Aorta (tissue), 5 donors: ENCODE results near the gene RPL18. TPM values are rescaled to one million over a fixed set of nuclear protein-coding genes. Genes with fewer than 3 reads are reported as not detected.
A peak's percentile ranks its signal among the peaks of the same experiment; 100 is the strongest.

Experiments used
- ATAC-seq: fragments of 200-7000 bp; cut with Tn5 transposase; one replicate; pipeline ENCODE4 v1.9.1; 2022; ENCODE audit warnings: moderate library complexity; ENCODE audit not compliant: low FRiP score
- DNase-seq, 2 donors: peaks; one replicate each; pipeline ENCODE4 v3.0.0-alpha.2; 2020
- H3K27ac ChIP-seq, 2 donors: one replicate each; pipeline ENCODE4 v1.5.1; 2013; ENCODE audit warnings: low read length in 2 of 2, mild to moderate bottlenecking in 2 of 2, moderate library complexity in 2 of 2, control low read depth in 1 of 2, inconsistent platforms in 1 of 2, low read depth in 1 of 2
- H3K27me3 ChIP-seq, 2 donors: one replicate each; pipeline ENCODE4 v1.6.1; 2013; ENCODE audit warnings: control low read depth in 1 of 2, low read length in 1 of 2, mild to moderate bottlenecking in 1 of 2, moderate library complexity in 1 of 2; ENCODE audit not compliant: insufficient read depth in 2 of 2, control insufficient read depth in 1 of 2
- H3K36me3 ChIP-seq, 2 donors: one replicate each; pipeline ENCODE4 v1.6.1; 2013; ENCODE audit warnings: control low read depth in 1 of 2, low read length in 1 of 2, mild to moderate bottlenecking in 1 of 2; ENCODE audit not compliant: insufficient read depth in 2 of 2, control insufficient read depth in 1 of 2
- H3K4me1 ChIP-seq, 2 donors: one replicate each; pipeline ENCODE4 v1.6.1; 2013; ENCODE audit warnings: low read length in 2 of 2, control low read depth in 1 of 2, mild to moderate bottlenecking in 1 of 2, moderate library complexity in 1 of 2; ENCODE audit not compliant: insufficient read depth in 2 of 2, control insufficient read depth in 1 of 2
- H3K4me3 ChIP-seq, 2 donors: one replicate each; pipeline ENCODE4 v1.5.1; 2013; ENCODE audit warnings: low read length in 2 of 2, control low read depth in 1 of 2, mild to moderate bottlenecking in 1 of 2
- H3K9me3 ChIP-seq: one replicate; pipeline ENCODE4 v1.6.1; 2013; ENCODE audit warnings: mild to moderate bottlenecking, low read length; ENCODE audit not compliant: control insufficient read depth
- WGBS, 2 donors: extraction: QIAGEN DNeasy Blood & Tissue Kit; methylation state at CpG; one replicate each; pipeline ENCODE4 v1.1.7; 2013; 5-methylcytosine and 5-hydroxymethylcytosine counted together
- intact Hi-C, 2 donors: fragments of 100-400 bp; cut with DNase I; formaldehyde crosslinking; loops; one replicate each; pipeline versions ENCODE4 v1.14.2 to v1.15.0; 2022
- polyA plus RNA-seq, 2 donors: library from polyadenylated mRNA; stranded (reverse); fragments of 200-250 nt; gene quantifications; one replicate each; pipeline ENCODE4 v1.2.3, GENCODE V29; 2013
- total RNA-seq, 2 donors: library from RNA; stranded (reverse); fragmentation: NEBNext Ultra II Directional; extraction: Animal tissue kit (Norgen Biotek cat#: 25700); gene quantifications; one replicate each; pipeline ENCODE4 v1.2.1, GENCODE V29; 2021
- donor health status: healthy with polysubstance abuse.
- donor health status: Bipolar disorder and iron deficiency.
- donor health status: DM: no; HTN: no; CAD: no.
- donor health status: DM: no; HTN: no; CAD: no.
- donor health status: DM: yes; HTN: yes; CAD: no.

The RPL18 gene
- total and polyA plus RNA-seq, 4 donors = 900 to 2,376 (median 1,541) TPM

- H3K27ac ChIP-seq = peak overlapping the region in 1 of 2 donors; percentile 14
- ATAC-seq (no peak), DNase-seq (peak; percentile 91)
- intact Hi-C loops = loop anchor here in 1 of 2 donors (10.0 kb wide), 1 partner anchor 1356 kb away; the partner anchor contains the start of gene INAFM1
- no peaks in the 10 kb centered on the region for H3K9me3 ChIP-seq
- no peak overlapping the region for H3K4me3 ChIP-seq
- no peaks in the 10 kb centered on the region for H3K27me3 ChIP-seq
- WGBS, 2 donors = 9% methylated on average over 47 of the region's 47 CpGs
- H3K36me3 ChIP-seq = no peaks in the 10 kb centered on the region
- H3K4me1 ChIP-seq = no peaks in the 10 kb centered on the region
These were observed 11.5 kb upstream of the RPL18 start for GRCh38 chr19:48630296-48631063.

GRCh38 chr19:48629599-48630295 lies 10.8 kb upstream of the RPL18 start:
- Histone ChIP-seq H3K9me3 (no peaks in the 10 kb centered on the region), H3K36me3 (no peaks in the 10 kb centered on the region), H3K27me3 (no peaks in the 10 kb centered on the region), H3K27ac (peak overlapping the region in 1 of 2 donors; percentile 18), H3K4me1 (no peaks in the 10 kb centered on the region), H3K4me3 (no peak overlapping the region)
- DNase-seq (peak; percentile 65 to 82), ATAC-seq (peak; percentile 4)
- intact Hi-C loops = loop anchor here in 1 of 2 donors (10.0 kb wide), 1 partner anchor 1355 kb away; the partner anchor contains the start of gene INAFM1
- 42 to 44% methylated on average over 44 to 48 of the region's 48 CpGs for WGBS, 2 donors

DNA sequence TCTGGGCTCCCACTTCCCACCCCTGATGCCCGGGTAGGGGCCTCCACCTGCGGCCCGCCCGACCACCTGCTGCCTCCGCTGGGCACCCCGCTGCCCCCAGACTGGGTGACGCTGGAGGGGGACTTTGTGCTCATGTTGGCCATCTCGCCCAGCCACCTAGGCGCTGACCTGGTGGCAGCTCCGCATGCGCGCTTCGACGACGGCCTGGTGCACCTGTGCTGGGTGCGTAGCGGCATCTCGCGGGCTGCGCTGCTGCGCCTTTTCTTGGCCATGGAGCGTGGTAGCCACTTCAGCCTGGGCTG lies 10.3 kb upstream of the RPL18 start:
- ATAC-seq = no peak
- H3K36me3 ChIP-seq = no peaks in the 10 kb centered on the region

DNA sequence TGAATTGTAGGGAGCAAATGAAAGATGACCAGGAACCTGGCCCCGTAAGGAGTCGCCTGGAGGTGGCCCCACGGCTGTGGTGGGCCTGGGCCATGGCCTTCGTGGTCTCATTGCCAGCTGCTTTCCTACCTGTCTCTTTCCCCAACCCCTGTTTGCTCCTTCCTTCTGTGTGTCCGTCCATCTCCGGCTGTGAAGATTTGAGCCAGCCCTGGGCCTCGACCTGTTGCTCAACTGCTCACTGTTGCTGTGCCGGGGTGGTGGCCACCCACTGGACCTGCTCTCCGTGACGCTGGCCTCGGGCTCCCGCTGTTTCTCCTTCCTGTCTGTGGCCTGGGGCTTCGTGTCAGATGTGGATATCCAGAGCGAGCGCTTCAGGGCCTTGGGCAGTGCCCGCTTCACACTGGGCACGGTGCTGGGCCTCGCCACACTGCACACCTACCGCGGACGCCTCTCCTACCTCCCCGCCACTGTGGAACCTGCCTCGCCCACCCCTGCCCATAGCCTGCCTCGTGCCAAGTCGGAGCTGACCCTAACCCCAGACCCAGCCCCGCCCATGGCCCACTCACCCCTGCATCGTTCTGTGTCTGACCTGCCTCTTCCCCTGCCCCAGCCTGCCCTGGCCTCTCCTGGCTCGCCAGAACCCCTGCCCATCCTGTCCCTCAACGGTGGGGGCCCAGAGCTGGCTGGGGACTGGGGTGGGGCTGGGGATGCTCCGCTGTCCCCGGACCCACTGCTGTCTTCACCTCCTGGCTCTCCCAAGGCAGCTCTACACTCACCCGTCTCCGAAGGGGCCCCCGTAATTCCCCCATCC lies 9.7 kb upstream of the RPL18 start:
- ATAC-seq = no peak
- Histone ChIP-seq H3K27me3 (no peaks in the 10 kb centered on the region), H3K4me1 (no peaks in the 10 kb centered on the region), H3K36me3 (no peaks in the 10 kb centered on the region), H3K4me3 (no peak overlapping the region), H3K9me3 (no peaks in the 10 kb centered on the region), H3K27ac (no peak overlapping the region)
- peak in 1 of 2 donors; percentile 75 for DNase-seq
- WGBS, 2 donors = 84 to 86% methylated on average over 34 of the region's 34 CpGs
- intact Hi-C loops = no loop called here

More for the DNA sequence above, 10.3 kb upstream of the RPL18 start:
- Histone ChIP-seq H3K9me3 (no peaks in the 10 kb centered on the region), H3K27ac (peak overlapping the region in 1 of 2 donors; percentile 18), H3K27me3 (no peaks in the 10 kb centered on the region), H3K4me3 (no peak overlapping the region), H3K4me1 (no peaks in the 10 kb centered on the region)
- no peak for DNase-seq
- 86 to 89% methylated on average over 22 of the region's 22 CpGs for WGBS, 2 donors
- intact Hi-C loops = no loop called here

- no peaks in the 10 kb centered on the region for H3K4me1 ChIP-seq
- DNase-seq (peak in 1 of 2 donors; percentile 70), ATAC-seq (no peak)
- no peaks in the 10 kb centered on the region for H3K36me3 ChIP-seq
- 81 to 92% methylated on average over 13 to 17 of the region's 17 CpGs for WGBS, 2 donors
- no peaks in the 10 kb centered on the region for H3K9me3 ChIP-seq
- intact Hi-C loops = no loop called here
- H3K27ac ChIP-seq = no peak overlapping the region
- H3K27me3 ChIP-seq = no peaks in the 10 kb centered on the region
- no peak overlapping the region for H3K4me3 ChIP-seq
These were observed 8.9 kb upstream of the RPL18 start for GRCh38 chr19:48627865-48628314.

- H3K36me3 ChIP-seq = no peaks in the 10 kb centered on the region
- H3K27ac ChIP-seq = no peak overlapping the region
- H3K9me3 ChIP-seq = no peaks in the 10 kb centered on the region
- DNase-seq = peak in 1 of 2 donors; percentile 74
- WGBS, 2 donors = 71 to 79% methylated on average over 6 of the region's 6 CpGs
- H3K4me1 ChIP-seq = no peaks in the 10 kb centered on the region
- intact Hi-C loops = no loop called here
- no peak overlapping the region for H3K4me3 ChIP-seq
- ATAC-seq = no peak
- H3K27me3 ChIP-seq = no peaks in the 10 kb centered on the region
These were observed 8.4 kb upstream of the RPL18 start for GRCh38 chr19:48627201-48627864.

GRCh38 chr19:48625891-48626327 lies 6.9 kb upstream of the RPL18 start:
- Histone ChIP-seq H3K4me1 (no peaks in the 10 kb centered on the region), H3K4me3 (no peak overlapping the region), H3K36me3 (no peaks in the 10 kb centered on the region), H3K27ac (no peak overlapping the region), H3K9me3 (no peaks in the 10 kb centered on the region), H3K27me3 (no peaks in the 10 kb centered on the region)
- intact Hi-C loops = no loop called here
- 92% methylated on average over 30 of the region's 30 CpGs for WGBS, 2 donors
- ATAC-seq (no peak), DNase-seq (peak in 1 of 2 donors; percentile 75)
